Left lung (tissue), 10 donors: Measurements from ENCODE around the gene COL18A1. TPM values are rescaled to one million over a fixed set of nuclear protein-coding genes. Genes with fewer than 3 reads are reported as not detected.
"Not testable (repeated sequence)": the region's sequence is repeated elsewhere in the genome, so short reads cannot be mapped to it uniquely, and the experiment has no call there.

ENCODE experiments used
- ATAC-seq: fragments of 200-7000 bp; cut with Tn5 transposase; one replicate; pipeline ENCODE4 v1.9.1; 2020; ENCODE audit warnings: moderate library complexity
- DNase-seq, 4 donors: peaks; one replicate each; pipeline ENCODE4 v3.0.0-alpha.2; 2013 to 2020
- H3K27ac ChIP-seq, 2 donors: fragments of 200-600 bp; sonication (generic) in 1 of 2; one replicate each; pipeline versions ENCODE4 v1.5.0 to v1.8.0; 2020 to 2021
- H3K27me3 ChIP-seq, 2 donors: fragments of 200-600 bp; sonication (generic) in 1 of 2; one replicate each; pipeline versions ENCODE4 v1.5.0 to v1.8.0; 2020 to 2021
- H3K36me3 ChIP-seq, 2 donors: fragments of 200-600 bp; sonication (generic) in 1 of 2; one replicate each; pipeline versions ENCODE4 v1.5.0 to v1.8.0; 2020 to 2021
- H3K4me1 ChIP-seq, 2 donors: fragments of 200-600 bp; one replicate each; pipeline ENCODE4 v1.8.0; 2021
- H3K4me3 ChIP-seq, 2 donors: fragments of 200-600 bp; sonication (generic) in 1 of 2; one replicate each; pipeline versions ENCODE4 v1.5.0 to v1.8.0; 2020 to 2021; ENCODE audit warnings: mild to moderate bottlenecking in 1 of 2
- H3K9me3 ChIP-seq, 2 donors: fragments of 200-600 bp; sonication (generic) in 1 of 2; one replicate each; pipeline versions ENCODE4 v1.5.0 to v1.8.0; 2020 to 2021
- CTCF ChIP-seq, 2 donors: fragments of 200-600 bp; sonication (generic) in 1 of 2; IDR thresholded peaks; one replicate each; pipeline versions ENCODE4 v1.5.0 to v1.8.0; 2021; ENCODE audit warnings: antibody characterized with exemption in 2 of 2
- intact Hi-C, 2 donors: fragments of 100-400 bp; cut with DNase I; formaldehyde crosslinking; loops; one replicate each; pipeline versions ENCODE4 v1.11.2 to v1.14.2; 2022
- polyA plus RNA-seq, 6 donors: library from polyadenylated mRNA; unstranded; fragments of 120-200 nt; gene quantifications; one replicate each; pipeline ENCODE4 v1.2.1, GENCODE V29; 2013; ENCODE audit not compliant: insufficient read length in 6 of 6
- total RNA-seq, 2 donors: library from RNA; stranded (reverse); fragmentation: NEBNext Ultra II Directional; extraction: Animal tissue kit (Norgen Biotek cat#: 25700); gene quantifications; one replicate each; pipeline ENCODE4 v1.2.1, GENCODE V29; 2021
- donor health status: DM: no; HTN: yes; CAD: no.
- donor health status: DM: no; HTN: no; CAD: no.

COL18A1 gene
- total and polyA plus RNA-seq, 8 donors, result 39.3 to 90.2 (median 64.0) TPM

GRCh38 chr21:45529785-45530422, 124.9 kb downstream of the COL18A1 start:
- H3K27ac ChIP-seq, result no peak overlapping the region
- no peak for ATAC-seq
- intact Hi-C loops, result no loop called here

GRCh38 chr21:45530423-45531113, 125.6 kb downstream of the COL18A1 start:
- DNase-seq, result peak in 2 of 4 donors; percentile 27 to 75
- H3K27ac ChIP-seq, result no peak overlapping the region
- ATAC-seq, result no peak
- no peak overlapping the region for H3K4me3 ChIP-seq
- peaks cover 0 to 61% of the 10 kb centered on the region in 2 donors for H3K36me3 ChIP-seq
- H3K4me1 ChIP-seq, result peaks cover 0 to 40% of the 10 kb centered on the region in 2 donors
- intact Hi-C loops, result no loop called here
- TF ChIP-seq CTCF (IDR thresholded peaks at IDR 0.05), result no peak
- H3K9me3 ChIP-seq, result no peaks in the 10 kb centered on the region
- no peaks in the 10 kb centered on the region for H3K27me3 ChIP-seq

More at GRCh38 chr21:45529785-45530422, 124.9 kb downstream of the COL18A1 start:
- DNase-seq, result peak in 2 of 4 donors; percentile 2 to 7
- Histone ChIP-seq H3K4me3 (no peak overlapping the region), H3K36me3 (peaks cover 0 to 62% of the 10 kb centered on the region in 2 donors), H3K27me3 (no peaks in the 10 kb centered on the region), H3K4me1 (peaks cover 0 to 34% of the 10 kb centered on the region in 2 donors), H3K9me3 (no peaks in the 10 kb centered on the region)
- TF ChIP-seq CTCF (IDR thresholded peaks at IDR 0.05), result no peak

DNA sequence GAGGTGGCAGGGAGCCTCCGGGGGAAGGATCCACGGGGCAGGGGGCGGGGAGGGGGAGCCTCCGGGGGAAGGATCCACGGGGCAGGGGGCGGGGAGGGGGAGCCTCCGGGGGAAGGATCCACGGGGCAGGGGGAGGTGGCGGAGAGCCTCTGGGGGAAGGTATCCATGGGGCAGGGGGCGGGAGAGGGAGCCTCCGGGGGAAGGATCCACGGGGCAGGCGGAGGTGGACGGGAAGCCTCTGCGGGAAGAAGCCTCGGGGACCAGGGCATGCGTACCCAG, 126.1 kb downstream of the COL18A1 start:
- H3K27me3 ChIP-seq, intact Hi-C loops, ATAC-seq, DNase-seq, H3K4me3 ChIP-seq, H3K27ac ChIP-seq, H3K9me3 ChIP-seq: not testable (repeated sequence)
- Histone ChIP-seq H3K4me1 (peaks cover 0 to 43% of the 10 kb centered on the region in 2 donors), H3K36me3 (peaks cover 0 to 57% of the 10 kb centered on the region in 2 donors)

- Histone ChIP-seq H3K27ac (peak overlapping the region in 1 of 2 donors; percentile 88), H3K27me3 (no peaks in the 10 kb centered on the region), H3K4me3 (no peak overlapping the region), H3K4me1 (peaks cover 0 to 48% of the 10 kb centered on the region in 2 donors), H3K9me3 (no peaks in the 10 kb centered on the region), H3K36me3 (peaks cover 0 to 60% of the 10 kb centered on the region in 2 donors)
- no peak for TF ChIP-seq CTCF (IDR thresholded peaks at IDR 0.05)
- no peak for ATAC-seq
- intact Hi-C loops, result no loop called here
- DNase-seq, result peak in 2 of 4 donors; percentile 31 to 77
Observed at GRCh38 chr21:45531393-45532215, 126.6 kb downstream of the COL18A1 start.

DNA sequence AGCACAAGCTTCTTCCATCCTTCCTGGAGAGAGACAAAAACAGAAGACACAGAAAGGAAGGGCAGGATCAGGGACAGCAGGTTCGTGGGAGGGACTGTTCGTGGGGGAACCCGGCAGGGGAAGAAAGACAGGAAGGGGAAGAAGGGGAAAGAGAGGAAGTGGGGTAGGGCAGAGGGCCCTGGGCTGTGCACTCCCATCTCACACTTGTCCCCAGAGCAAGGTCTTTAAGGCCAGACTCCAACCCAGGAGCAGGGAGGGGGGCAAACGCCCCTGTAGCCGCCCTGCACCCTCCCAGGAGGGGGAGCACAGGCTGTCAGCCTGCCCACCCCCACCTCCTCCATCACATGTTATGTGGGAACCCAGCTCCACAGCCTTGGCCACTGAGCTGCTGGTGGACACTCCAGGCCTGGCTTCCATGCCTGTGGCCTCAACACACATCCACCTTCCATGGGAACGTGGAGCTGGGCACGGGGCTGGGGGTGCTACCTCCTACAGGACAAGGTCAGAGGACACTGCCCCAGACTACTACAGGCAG, 127.9 kb downstream of the COL18A1 start:
- TF ChIP-seq CTCF (IDR thresholded peaks at IDR 0.05), result no peak
- peaks cover 0 to 48% of the 10 kb centered on the region in 2 donors for H3K4me1 ChIP-seq
- peaks cover 0 to 61% of the 10 kb centered on the region in 2 donors for H3K36me3 ChIP-seq
- H3K27me3 ChIP-seq, result no peaks in the 10 kb centered on the region
- intact Hi-C loops, result no loop called here
- DNase-seq (peak in 2 of 4 donors; percentile 47 to 79), ATAC-seq (peak; percentile 6)
- no peak overlapping the region for H3K4me3 ChIP-seq
- H3K9me3 ChIP-seq, result no peaks in the 10 kb centered on the region
- peak overlapping the region; percentile 53 to 88 for H3K27ac ChIP-seq
